T follicular helper cell (primary cell): ENCODE results near the gene ALDH1L1.

Experiments
- DNase-seq: peaks from one replicate; pipeline ENCODE4 v3.0.0-alpha.2; 2020; ENCODE audit warnings: low read depth

The ALDH1L1 gene

DNA sequence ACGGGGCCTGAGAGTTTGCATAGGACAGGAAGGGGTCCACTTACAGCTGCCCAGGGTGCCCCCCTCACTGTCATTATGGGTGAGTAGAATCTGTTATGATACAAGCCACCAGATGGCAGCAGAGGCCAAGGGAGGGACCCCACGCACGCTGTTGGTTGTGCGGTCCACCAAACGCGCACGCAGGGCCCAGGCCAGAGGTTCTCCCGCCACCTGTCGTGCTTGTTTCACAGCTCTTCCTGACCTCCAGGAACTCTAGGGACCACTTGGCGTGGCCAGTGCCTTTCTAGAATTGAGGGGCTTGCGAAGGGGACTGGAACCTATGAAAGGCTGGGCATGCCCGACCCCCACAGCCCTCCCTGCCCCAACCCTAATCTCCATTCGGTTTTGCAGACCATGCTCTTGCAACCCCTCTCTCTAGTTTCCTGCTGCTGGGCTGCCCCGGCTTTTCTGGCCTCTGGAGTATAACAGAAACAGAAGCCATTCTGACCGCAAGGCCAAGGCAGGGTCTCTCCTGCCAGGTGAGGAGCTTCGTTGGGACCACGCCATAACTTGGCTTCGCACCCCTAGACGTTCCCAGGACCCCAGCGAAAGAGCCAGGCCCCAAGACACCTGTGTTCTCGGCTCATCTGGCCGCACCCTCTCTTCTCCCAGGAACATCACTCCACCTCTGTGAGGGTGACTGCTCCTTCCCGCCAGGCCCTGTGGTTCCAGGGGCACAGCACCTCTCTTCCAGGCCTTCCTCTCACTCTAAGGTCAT is 46.0 kb downstream of the ALDH1L1 start:
- DNase-seq: no peak

DNA sequence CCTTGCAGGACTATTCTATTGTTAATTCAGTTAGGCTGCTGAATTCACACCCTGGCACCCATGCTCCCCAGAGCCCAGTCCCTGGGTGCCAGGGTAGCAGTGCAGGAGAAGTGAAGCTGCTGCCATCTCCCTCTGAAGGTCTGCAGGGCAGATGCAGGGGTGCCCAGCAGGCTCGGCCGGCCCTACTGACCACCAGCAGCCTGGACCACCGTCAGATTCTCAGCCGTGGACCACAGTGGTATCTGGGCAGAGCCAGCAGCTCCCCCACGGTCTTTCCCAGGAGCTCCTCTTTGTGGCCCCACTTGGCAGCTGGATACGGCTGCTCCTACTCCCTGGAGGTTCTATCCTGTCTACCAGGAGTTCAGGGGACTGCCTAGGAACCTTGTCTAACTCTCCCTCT is 46.8 kb downstream of the ALDH1L1 start:
- no peak for DNase-seq

DNA sequence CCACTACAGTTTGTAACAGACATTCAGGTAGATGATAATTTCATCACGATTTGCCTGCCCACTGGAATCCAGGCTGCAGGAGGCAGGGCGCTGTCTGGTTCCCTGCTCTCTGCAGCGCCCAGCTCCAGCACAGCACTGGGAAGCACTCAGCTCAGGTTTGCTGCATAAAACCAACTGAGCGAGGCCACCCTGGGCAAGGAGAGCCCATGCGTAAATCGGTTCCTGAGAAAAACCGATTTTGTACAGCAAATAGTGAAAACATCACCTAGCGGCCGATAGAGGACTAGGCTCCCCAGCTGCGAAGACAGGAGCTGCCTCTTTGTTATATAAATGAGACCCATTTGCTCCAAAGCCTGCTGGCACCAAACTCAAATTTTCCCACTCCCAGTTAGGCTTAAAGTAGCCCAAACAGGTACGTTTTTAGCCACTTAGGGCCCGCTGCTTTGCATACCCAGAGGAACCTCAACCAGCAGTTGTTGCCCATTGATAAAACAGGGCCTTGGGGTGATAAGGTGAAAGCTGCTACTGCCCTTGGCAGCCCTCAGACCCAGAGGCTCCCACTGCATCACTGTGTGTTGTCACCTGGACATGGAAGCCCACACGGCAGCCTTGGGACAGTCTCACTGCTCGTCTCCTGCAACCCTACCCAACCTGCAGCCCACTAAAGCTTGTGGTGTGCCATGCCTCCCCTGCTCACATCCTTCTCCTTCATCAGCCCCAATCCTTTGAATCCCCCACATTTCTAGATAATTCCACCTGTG is 47.5 kb downstream of the ALDH1L1 start:
- no peak for DNase-seq

DNA sequence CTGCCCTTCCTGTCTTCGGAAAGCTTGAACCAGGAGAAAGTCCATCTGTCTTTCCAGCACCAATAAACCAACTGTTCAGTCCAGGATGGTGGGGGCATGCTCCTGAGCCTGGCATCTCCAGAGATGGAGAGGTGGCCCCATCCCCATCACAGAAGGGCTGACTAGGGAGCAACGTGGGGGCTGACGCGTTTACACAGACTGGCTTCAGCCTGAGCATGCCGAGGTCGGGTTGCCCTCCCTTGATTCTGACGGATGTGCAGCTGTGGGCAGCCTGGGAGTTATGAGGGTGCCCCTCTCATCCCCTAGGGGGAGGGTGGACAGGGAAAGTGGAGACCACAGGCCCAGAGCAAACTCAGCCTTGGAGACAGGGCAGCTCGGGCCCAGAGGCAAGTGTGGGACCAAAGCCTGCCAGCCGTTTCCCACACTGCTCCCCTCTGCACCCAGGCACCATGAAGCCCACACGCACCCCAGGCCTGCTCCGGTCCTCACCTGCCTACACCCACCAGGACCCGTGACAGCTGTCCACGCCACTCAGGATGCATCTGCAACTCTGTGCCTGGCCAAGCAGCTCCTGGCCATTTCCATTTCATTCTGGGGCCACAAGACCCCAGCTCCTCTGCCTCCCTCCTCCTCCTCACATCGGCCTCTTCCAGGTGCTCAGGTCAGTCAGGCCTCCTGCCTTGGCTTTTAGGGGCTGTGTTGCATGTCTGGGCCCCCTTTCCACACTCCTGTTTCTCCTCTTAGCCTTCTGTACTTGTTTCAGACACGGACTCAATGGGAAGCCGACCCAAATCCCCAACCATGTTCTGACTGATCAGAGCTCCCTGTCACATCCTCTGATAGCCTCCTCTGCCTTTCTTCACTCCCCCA is 48.3 kb downstream of the ALDH1L1 start:
- no peak for DNase-seq

DNA sequence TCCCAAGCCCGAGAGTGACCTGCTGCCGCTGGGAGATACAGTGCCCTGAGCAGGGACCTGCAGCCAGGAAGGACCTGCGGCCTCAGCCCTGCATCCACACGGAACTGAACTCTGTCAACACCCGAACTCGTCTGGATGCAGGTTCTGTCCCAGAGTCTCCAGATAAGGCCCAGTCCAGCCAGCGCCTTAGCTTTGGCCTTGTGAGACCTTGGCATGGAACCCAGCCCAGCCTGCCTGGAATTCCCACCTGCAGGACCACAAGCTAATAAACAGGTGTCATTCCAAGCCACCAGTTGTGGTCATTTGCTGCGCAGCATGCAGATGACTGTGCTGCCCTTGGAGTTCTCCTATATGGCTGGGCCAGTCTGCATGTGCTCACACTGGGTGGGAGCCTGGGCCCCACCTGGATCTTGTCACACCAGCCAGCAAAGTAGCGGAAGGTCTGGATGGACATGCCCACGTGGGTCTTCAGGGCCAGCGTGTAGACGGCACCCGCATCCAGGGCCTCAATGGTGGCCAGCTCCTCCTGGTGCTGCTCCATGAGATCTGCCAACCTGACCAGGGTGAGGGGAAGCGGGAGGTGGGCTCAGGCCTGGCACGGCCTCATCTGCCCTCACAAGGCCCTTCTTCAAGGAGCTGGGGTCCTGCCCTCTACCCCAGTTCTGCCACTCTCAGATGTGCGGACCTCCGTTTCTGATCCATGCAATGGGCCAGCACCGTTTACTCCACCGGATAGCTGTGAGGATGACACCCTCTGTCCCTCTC is 49.2 kb downstream of the ALDH1L1 start:
- DNase-seq: no peak

DNA sequence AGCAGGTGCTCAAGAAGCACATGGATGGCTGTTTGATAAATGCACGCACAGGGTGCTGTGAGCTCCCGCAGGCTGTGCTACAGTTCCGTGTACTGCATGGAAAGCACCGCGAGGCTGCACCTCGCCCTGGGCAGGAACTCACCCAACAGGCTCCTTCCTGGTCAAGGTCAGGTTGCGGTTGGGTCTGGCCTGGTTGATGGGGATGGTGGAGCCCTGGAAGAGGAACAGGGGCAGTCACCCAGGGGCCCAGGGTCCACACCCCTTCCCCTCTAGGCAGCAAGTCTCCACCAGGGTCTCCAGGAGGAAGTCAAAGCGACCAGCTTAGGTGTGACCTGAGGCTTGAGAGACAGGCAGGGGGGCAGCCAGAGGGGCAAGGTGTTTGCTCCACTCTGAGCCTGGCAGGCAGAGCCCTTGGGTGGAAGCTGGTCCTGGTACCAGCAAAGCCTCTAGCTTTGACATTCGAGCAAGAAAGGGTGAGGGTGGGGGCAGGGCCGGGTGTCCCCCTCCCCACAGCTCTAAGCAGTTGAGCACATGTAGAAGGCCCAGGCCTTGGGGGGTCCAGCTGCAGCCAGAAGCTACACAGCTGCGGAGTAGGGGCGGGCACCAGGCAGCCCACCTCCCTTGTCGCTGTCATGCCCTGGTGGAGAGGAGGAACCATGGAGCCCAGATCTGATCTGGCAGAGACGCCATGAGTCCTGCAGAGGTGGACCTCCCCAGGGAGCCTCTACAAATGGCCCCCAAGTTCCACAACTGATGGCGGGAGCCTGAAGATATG is 50.1 kb downstream of the ALDH1L1 start:
- no peak for DNase-seq

DNA sequence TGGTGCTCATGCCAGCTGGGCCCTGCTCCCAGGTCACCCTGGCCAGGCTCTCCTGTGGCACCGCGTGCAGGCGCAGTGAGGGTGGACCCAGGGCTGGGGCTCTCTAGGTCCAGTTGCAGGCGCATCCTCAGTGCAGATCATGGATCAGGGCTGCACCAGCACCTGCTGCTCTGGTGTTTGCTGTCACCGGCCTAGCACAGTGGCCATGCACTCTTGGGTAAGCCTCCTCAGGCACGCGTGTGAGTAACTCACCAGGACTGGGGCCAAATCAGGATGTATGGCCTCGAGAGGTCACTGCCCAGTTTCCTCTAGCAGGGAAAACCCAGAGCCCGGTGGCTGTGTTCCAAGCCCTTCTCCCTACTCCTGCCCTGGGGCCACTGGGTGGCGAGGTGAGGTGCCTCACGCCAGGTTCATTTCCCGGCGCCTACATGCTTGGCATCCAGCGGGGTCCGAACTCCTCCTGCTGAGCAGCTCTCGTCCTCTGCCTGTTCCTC is 50.9 kb downstream of the ALDH1L1 start:
- DNase-seq: no peak

DNA sequence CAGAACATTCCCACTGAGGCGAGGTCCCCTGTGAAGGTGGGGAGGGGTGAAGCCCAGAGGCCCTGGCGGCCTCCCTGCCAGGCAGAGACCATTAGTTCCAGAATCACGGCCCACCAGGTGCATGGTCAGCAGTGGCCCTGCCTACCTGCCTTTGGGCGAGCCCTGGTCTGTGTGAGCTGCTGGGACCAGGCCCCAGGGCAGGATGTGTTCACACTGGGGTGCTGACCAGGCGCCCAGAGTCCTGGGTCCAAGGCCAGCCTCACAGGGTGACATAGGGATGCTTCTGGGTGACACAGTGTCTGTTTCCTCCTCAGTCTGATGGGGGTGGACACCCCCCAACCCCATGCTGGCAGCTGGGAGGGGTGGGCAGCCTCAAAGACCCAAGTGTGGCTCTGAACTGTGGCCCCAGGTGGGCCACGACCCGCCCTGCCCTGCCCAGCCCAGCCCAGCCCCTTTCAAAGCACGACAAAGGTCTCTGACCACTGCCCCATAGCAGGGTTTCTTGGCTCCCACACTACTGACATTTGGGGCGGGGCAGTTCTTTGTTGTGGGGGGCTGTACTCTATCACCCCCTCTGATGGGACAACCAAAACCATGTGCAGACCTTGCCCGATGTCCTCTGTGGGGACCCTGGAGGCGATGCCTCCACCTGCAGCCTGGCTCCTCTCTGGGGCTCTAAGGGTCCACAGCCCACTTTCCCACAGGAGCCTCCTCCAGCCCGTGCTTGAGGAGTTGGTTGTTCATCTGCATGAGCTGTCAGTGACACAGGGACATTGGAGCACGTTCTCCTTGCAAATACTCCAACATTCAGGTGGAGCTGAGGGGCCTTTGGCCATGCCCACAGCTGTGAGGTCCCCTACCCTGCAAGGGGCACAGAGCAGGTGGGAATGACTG is 51.6 kb downstream of the ALDH1L1 start:
- no peak for DNase-seq

DNA sequence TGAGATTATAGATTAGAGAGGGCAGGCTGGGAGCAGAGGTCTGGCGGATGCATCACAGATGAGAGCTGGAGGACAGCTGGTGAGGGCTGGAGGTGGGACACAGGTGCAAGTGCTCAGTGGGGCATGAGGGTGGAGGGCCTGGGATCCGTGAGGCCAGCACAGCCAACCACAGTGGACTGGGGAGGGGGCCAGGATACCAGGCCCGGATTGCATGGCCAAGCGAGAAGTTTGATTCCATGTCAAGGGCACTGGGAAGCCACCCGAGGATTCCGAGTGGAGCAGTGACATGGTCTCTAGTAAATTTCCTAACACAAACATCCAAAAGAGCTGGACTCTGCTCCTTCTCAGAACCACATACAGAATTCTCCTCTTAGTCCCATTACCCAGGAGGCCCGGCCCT is 52.5 kb downstream of the ALDH1L1 start:
- DNase-seq: no peak

DNA sequence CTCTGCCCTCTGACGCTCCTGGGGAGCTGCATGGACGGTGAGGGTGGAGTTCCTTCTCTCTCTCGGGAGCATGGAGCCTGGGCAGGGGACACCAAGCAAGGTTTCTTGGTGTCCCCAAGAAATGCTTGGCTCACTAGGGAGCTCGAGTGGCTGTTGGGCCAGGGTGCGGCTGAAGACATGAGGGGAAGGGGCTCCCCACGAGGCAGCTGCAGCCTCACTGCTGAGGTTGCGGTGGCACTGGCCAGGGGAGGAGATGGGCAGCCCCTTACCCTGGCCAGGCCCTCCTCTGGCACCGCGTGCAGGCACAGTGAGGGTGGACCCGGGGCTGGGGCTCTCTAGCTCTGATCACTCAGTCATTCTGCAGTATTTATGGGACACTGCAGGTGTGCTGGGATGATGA is 52.9 kb downstream of the ALDH1L1 start:
- DNase-seq: no peak

DNA sequence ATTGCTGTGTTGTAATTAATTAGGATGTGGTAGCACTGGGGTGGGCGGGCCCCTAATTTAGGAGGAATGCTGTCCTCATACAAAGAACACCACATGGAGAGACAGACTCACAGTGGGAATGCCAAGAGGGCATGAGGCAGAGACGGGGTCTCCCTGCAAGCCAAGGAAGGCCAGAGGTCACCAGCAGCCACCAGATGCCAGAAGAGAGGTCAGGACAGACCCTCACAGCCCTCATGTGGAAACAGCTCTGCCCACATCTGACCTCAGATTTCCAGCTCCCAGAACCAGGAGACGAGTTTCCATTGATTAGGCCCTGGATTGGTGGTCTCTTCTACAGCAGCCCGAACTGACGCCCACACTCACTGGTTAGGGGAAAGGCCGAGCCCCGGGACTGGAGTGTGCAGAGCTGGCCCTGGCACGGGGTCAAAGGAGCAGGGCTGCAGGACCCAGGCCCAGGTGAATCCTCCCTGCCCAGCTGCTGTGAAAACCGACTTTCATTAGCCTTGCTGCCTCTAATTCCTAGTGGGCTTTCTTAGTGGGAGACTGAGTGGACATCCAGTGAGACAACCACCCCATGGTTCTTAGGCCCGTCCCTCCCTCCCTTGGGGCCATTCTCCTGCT is 53.5 kb downstream of the ALDH1L1 start:
- no peak for DNase-seq

DNA sequence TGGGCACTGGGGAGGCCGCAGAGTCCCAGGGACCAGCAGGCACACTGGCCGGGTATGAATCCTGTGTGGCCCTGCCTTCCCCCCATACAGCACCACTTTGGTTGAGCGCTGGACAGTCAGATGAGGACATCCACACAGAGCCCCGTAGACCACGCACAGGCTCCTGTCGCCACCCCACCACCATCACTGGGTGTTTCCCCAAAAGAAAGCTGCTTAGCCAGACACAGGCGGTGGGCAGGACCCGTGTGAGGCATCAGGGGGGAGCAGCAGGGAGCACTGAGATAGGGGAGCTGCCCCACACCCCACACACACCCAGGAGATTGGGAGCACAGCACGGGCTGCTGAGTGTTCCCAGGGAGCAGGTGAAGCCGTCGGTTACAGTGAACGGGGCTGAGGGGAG is 54.1 kb downstream of the ALDH1L1 start:
- no peak for DNase-seq

DNA sequence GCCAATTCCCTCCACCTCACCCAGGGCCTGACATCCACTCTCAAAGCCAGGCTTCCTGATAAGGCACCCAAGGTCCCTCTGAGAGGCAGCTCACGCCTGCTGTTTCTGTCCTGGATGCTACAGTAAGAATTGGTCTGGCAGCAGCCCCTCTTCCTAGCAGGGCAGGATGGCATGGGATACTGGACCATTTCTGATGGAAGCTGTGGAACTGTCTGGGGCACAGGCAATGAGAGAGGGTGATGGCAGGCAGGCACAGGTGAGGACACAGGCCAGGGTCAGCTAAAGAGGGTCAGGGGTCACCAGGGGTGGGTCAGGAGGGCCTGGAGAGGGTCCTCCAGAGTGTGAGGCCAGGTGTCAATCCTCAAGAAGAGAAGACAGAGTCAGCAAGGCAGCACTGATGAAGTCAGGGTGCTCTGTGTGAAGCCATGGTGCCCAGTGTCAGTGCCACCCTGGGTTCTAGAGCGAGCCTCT is 54.6 kb downstream of the ALDH1L1 start:
- no peak for DNase-seq

DNA sequence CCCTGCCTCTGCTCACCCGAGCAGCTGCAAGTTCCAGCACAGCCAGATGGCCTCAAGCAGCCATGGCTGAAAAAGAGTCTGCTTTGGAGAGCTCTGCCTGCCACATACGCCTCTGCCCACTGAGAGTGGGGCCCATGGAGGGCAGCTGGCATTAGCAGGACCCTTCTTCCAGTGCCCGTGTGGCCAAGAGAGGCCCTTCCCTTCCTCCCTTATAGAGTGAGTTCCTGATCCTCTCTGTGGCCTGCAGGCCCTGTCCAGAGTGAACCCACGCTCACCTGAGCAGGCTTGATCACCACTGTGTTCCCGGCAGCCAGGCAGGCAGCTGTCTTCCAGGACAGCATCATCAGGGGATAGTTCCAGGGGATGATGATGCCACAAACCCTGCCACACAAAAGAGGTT is 55.0 kb downstream of the ALDH1L1 start:
- DNase-seq: no peak

DNA sequence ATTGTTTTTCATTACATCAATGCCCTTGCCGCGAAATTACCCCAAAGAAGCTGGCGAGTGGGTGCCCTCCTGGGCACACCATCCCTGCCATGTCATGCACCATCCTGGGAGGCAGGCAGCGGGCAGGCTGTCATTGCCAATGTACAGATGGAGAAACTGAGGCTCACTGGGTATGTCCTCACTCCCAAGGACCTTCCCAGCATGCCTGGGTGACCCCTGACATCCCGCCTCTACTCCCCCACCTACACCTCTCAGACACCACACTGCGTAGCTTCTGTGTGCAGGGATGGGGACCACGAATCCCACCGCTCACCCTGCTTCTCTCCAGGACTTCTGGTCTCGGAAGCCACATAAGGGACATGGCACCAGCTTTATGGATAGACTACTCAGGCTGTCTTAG is 55.5 kb downstream of the ALDH1L1 start:
- no peak for DNase-seq

DNA sequence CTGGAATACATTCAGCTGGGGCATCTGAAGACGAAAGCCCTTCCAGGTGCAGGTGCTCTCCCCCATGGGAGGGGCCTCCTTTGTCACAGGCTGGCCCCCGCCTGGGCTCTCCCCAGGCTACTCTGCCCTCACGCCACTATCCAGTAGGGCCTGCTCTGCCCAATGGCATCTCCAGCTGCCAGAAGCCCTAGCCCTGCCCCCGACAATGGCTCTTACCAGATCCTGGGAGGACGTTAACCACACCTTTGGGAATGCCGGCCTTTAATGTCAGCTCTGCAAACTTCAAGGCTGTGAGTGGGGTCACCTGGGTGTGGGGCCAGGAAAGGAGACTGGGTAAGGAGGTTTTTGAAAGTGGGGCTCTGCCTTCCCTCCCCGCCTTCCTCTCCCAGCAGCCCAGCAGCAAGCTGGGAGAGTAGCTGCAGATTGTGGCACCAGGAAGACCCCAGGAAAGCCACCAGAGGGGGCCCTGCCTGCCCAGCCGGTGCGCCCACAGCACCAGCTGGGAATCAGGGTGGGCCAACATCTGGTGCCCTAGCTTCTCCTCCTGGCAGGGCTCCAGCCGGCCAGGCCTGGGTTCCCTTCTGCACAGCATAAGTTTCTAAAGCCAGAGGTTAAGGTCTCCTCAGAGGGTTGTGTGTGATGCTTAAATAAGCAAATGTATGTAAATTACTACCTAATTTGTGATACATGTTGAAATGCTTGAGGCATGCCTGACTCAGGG is 56.1 kb downstream of the ALDH1L1 start:
- DNase-seq: no peak

DNA sequence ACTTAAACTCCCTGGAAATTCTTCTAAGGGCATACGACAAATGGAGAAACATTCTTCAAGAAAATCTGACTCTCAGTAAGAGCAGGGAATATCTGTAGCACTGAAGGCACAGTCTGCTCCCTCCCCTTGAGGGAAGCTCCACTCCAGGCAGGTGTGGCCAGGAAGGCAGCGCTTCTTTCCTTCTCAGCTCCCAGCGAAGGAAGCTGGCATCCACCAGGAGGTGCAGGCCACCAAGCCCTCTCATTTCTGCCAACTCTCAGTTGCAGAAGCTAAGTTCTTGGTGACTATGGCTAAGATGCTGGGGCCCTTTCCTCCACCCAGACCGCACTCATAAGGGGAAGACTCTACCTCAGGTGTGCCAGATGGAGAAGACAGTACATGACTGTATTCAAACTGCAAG is 58.8 kb downstream of the ALDH1L1 start:
- DNase-seq: no peak

DNA sequence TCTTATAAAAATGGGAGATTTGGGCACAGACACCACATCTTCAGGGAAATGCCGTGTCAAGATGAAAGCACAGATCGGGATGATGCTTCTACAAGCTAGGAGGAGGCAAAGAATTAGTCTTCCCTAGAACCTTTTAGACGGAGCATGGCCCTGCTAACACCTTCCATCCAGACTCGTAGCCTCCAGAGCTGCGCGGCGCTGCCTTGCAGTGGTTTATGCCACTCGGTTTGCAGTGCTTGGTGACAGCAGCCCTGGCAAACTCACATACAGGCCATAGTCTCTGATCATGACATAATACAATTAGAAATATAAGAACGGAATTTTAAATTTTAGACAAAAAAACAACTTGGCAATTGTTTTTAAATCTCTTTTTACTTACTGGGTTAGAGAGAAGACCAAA is 59.3 kb downstream of the ALDH1L1 start:
- no peak for DNase-seq

DNA sequence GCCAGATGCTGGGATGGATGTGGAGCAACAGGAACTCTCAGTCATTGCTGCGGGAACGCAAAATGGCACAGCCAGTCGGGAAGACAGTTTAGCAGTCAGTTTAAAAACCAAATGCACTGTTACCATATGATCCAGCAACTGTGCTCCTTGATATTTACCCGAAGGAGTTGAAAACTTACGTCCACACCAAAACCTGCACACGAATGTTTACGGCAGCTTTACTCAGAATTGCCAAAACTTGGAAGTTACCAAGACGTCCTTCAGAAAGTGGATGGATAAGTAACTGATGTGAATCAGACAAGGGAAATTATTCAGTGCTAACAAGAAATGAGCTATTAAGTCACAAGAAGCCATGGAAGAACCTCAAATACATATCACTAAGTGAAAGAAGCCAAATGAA is 60.4 kb downstream of the ALDH1L1 start:
- DNase-seq: no peak
